ENCODE measurements around the gene MYLK2.

The MYLK2 gene

DNA sequence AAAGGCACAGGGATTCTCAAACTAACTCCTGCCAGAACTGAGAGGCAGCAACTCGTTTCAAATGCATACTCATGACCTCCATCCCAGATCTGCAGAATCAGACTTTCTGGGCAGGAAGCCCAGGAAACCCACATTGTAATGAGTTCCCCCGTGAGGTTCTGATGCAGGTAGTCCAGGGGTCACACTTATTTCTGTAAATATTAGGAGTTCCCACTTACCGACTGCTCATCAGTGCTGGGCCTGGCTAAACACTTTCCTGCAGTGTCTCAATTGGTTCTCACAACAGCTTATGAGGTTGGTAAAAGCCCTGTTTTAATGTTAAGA lies 39.6 kb downstream of the MYLK2 start:
- no peak for DNase-seq

DNA sequence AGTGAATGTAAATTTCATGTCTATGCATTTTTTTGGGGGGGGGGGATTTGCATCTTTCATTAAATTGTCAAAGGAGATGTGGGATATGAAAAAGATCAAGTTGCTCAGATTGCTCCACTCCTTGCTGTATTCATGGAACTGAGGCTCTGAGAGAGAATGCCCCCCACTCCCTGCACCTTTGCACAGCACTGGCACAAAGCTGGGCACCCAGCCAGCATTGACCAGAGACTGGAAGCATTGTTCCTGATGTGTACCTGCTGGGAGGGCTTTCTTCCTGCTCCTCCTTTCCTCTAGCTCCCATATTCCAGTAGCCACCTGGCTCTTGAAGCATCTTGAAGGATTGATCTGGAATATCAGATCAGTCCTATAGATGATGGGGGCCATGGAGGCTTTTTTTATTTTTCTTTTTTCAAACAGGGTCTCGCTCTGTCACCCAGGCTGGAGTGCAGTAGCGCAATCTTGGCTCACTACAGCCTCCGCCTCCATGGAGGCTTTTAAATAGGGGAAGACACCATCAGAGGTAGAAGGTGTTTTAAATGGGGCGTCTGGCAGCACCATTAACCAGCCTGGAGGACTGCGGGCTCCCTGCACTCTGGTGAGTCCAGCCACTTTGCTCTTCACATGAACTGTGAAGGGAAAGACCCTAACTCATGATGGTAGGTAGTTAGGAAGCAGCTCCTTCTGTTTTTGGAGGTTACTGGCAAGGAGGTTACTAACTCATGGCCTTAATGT lies 40.3 kb downstream of the MYLK2 start:
- no peak for DNase-seq

DNA sequence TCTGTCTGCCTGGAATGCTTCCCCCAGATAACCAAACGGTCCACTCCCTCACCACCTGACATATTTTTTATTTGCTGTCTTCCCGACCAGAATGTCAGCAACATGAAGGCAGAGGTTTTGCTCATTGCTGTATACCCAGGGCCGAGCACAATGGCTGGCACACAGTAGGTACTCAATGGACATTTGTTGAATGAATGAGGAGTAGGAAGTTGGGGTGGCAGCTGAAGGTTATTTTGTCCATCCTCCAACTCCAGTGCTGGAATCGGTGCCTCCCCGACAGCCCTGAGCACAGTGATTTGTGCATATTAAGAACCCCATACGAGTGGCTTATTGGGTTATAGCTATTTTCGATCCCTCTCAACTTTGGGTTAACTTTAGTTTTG lies 40.8 kb downstream of the MYLK2 start:
- no peak for DNase-seq

DNA sequence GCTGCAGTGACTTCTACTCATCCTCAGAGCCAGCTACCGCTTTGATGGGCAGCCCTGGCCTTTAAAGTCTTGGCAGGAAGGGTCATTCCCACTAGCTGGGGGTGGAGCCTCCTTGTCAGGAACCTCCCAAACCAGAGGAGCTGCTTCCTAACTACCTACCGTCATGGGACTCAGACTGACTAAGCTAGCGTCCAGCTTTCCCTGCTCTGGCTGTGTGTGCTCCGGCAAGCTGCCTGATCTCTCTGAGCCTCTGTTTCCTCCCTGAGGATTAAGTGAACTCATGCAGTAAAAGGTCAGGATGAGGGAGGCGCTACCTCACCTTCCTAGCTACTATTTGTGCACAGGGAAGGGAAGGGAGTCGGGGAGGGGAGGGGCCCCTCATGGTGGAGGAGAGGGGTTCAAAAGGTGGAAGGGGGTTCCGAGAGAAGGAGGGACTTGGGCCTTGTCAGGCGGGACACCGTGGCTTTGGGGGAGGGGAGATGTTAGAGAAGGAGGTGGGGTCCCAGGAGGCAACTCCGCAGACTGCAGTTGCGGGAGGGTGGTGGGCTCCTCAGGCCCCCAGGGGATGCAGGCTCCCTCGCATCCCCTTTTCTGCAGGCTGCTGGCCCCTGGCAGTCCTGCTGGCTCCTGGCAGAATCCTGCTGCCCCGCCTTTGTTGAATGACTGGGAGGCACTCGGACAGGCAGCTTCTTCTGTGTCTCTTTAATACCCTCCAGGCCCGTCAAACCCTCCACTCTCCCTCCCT lies 41.4 kb downstream of the MYLK2 start:
- DNase-seq = no peak

DNA sequence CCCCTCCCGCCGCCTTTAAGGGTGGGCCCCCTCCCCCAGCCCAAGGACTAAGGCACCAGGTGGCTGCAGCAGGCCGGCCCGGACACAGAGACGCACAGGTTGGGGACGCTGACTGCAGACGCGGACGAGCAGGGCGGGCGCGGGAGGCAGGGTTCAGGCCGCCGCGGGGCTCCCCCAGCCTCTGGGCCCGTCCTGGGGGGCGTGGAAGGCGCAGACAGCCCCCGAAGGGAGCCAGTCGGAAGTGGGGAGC lies 41.9 kb downstream of the MYLK2 start:
- DNase-seq = no peak

DNA sequence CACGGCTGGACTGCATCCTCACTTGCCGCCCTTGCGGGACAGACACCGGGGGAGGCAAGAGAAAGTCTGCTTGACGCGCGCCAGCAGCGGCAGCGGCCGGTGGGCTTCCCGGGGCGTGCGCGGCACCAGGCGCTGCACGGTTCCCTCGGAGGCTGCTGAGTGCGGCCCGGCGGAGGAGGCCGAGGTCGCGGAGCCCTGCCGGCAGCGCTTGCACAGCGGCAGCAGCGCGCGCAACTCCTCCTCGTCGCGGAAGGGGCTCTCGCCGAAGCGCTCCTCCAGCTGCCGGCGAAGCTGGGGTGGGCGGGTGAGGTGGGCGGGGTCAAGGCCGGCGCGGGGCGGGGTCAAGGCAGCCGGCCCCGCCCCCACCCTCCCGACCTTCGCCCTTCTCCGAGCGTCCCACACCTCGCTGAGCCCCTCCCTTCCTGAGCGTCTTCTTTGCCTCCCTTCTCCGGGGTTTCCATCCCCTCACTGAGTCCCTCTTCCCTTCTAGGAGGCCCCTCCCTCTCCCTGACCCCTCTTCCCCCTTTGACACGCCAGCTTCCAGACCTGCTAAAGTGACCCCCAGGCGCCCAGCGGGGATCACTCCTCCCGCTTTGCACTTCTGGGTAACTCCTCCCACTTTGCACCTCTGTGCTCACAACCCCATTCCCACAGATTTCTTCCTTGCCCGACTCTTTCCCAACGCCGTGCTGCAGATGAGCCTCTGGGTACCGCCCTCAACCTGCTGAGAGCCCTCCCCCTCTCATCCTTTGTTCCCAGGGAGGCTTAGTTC lies 42.4 kb downstream of the MYLK2 start:
- DNase-seq = peak; percentile 61

DNA sequence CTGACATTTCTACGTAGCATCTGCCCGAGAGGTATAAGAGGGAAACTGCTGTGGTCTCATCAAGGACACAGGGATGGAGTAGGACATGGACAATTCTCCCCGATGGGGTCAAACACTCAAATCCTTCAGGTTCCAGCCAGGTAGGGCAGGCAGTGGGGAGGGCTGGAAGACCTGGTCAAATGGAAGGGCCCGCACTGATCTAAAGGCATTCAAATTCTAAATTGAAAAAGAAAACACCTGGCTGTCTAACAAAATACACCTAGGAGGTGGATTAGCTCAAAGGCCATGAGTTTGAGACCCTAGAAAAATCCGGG lies 43.0 kb downstream of the MYLK2 start:
- no peak for DNase-seq

DNA sequence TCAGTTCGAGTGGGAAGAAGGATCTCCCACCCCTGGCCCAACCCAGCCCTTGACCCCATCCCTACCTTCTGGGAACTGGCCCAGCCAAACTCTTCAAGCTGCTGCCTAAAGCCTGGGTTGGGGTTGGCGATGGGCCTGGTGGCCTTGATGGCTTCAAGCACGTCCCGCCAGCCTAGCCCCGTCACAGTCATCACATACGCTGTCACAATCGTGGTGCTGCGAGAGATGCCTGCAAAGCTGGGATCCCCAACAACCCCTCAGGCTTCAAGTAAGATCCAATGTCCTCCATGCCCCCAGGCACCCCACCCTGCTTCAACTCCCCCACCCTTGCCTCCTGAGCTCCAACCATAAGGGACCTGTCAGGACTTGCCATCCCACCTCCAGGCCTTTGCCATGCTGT lies 43.4 kb downstream of the MYLK2 start:
- no peak for DNase-seq

DNA sequence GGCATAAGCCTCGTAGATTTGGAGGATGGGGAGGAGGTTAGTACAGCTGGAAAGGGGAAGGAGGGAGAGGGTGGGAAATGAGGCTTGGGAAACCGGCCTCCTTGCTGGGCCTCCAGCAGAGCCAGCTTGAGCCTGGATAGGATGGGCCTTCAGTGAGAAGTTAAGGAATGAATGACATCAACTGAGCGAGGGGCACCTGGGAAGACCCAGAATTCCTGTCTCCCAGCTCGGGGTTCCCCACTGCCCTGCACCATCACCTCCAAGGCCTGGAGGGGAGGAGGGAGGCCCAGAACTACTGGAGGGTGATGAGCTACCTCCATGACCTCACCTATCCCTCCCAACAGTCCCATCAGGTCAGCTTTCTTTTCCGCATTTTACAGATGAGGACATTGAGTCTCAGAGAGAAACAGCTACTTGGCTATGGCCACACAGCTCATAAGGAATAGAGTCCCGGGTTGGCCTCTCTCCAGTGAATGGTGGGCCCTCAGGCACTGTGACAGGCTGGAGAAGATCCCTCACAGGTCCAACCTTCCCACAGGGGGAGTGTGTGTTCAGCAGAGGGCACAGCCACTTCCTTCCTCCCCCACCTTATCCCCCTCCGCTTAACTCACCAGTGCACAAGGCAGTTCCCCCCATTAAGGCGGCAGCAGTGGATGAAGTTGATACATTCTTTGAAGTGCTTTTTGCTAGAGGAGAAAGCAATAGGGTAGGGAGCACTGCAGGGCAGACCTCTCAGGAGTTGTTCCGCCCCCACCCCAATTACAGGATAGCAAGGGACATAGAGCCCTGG lies 44.3 kb downstream of the MYLK2 start:
- DNase-seq = no peak

DNA sequence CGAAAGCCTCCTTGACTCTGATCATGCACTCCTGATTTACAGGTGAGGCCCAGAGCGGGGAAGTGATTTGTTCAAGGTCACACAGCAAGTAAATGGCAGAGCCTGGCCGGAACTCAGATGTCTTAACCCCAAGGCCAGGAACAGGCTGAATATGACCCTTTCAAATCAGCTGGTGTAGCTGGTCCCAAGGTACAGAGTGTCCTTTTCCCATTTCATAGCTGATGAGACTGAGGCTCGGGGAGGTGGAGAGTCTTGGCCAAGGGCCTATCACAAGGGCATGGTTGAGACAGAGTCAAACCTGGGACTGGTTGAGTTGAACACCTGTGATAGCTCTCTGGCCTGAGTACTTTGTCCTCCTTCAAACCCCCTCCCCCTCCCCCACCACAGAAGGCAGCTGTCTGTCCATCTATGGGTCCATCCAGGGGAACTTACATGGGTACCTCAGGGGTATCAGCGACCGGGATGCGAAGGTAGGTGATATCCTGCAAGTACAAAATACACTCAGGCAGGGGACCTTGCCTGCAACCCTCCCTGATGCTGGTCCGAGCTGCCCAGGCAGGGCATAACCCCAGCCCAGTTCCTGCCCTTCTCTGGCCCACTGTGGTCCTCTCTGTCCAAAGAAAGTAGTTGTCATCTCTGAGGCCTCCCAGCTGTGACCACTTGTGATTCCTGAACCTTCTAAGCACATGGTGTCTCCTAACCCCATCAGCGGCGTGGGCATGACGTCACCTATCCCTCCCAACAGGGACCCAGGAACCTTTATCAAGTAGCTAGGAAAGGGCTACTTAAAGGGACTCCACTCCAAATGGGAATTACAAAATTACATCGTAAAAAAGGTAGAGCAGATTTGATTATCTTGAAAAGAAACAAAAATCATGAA lies 45.6 kb downstream of the MYLK2 start:
- no peak for DNase-seq

DNA sequence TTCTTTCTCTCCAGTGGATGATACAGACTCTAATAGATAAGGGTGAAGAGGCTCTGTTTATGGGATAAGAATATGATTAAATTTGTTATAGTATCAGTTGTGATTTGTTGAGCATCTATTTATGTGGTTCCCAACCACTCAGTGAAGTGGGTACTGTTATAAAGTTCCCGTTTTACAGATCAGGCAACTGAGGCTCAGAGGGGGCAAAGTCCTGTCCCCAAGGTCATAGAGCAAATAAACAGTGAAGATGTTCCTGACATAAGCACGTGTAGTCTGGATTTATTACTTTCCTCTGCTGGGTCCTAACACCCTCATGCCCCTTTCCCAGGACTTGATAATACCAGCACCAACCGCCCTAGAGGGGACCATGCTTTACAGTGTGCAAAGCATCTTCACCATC lies 47.1 kb downstream of the MYLK2 start:
- DNase-seq = no peak

DNA sequence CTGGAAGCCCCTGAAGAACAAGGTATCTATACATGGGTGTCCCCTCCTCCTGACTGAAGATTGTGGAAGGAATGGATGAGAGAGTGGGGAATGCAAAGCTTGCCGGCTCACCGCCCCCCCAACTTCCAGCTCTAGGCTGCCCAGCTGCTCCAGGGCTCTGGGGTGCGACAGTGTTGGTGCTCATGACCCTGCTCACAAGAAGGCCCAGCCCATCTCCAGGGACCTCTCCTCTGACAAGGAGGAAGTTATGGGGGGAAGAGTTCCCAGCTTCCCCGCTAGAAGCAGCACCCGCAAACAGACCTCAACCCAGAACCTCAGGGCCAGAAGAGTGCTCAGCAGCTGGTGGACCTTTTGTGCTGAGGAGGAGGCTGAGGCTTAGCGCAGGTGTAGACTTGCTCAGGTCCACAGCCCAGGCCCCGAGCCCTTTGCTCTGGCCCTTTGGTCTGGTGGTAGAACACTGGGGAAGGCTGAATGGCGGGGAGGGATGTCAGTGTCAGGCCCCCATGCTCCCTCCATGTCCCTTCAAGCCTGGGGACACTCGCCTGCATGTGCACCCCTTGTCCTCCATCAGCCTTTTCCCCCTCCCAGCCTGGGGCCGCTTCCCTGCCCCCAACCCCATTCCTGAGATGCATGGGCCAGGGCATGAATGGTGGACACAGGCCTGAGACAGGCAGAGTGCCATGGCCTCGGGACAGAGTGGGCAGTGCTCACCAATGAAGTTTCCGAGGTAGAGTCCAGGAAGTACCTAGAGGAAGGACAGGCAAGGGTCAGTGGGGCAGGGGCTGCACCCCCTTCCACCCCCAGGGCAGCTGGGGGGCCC lies 49.9 kb downstream of the MYLK2 start:
- DNase-seq = no peak

DNA sequence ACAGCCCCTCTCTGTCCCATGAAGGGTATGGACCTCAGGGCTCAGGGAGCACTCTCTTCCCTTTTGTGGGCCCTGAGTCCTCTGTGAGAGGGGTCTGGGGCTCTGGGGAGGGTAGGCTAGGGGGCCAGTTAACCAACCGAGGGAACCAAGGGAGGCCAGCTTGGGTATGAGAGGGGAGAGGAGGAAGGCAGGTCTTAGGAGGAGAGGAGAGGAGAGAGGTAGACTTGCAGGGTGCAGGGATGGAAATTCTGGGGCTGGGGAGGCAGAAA lies 50.5 kb downstream of the MYLK2 start:
- DNase-seq = no peak

DNA sequence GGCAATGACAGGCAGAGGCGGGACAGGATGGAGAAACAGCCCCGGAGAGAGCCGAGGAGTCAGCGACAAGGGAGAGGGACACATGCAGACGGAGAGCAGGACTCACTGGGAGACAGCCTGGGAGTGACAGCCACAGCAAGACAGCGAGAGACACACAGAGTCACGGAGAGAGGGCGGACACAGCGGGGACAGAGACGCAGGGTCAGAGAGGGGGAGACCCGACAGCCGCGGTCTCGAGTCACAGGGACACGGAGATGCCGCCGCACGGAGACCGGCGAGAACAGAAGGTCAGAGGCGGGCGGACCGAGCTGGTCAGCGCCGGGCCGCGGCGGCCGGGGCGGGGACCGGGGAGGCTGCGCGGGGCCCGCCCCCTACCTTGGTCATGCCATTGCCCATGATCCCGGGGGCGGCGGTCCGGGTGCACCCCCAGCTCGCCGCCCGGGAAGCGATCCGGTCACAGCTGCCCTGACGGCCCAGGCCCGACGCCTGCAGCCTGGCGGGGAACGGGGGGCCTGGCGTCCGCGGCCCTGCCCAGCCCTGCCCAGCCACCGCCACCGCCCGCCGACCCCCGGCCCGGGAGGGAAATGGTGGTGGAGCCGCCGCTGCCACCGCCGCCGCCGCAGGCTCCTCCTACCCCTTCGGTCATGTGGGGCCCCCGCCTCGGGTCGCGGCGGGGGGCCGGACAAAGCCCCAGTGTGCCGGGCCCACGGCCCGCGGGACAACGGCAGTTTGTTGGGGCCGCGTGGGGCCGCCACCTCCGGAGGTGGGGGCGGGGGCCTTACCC lies 51.0 kb downstream of the MYLK2 start, which contains the start of the genes DUSP15 and TTLL9:
Gene DUSP15 (minus strand): TSS at position 586 of the 784 bp plus-strand sequence. CDS start 190 bp downstream, at position 396.
Gene TTLL9 (plus strand): TSS at position 693 of the 784 bp plus-strand sequence. CDS start 493 bp downstream, outside the sequence.
- no peak for DNase-seq

DNA sequence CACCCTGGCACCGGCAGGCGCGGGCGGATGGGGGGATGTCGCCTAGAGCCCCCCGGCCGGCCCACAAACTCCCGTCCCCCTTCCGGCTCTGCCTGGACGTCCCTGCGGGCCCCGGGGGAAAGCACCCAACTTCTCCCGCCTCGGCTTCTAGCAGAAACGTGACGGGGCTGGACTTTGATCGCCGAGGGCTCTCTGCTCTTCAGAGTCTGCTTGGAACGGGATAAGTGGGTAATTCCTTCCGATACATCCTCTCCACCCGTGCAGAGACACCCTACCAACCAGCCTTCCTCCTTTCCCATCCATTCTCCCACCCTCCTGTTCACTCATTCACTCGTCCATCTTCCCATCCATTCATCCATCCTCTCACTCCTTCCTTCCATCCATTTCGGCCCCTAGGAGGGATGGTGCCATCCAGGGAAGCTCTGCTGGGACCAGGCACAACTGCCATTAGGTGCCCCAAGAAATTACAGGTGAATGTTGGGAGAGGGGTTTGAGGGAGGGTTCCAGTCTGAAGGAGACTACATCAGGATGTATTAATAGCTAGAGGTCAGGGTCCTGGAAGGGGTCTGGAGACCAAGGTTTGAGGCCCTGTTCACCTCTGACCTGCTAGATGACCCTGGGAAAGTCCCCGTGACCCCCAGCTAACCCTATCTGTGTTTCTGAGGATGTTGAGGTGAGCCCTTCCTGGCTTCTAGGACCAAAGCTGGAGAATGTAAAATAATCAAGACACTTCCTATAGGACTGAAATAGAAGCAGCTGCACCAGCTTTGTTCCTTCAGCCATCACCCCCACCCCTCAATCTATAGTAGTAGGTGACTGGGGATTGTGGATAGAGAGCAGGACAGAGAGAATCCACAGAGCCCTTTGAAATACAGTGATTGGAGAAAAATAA lies 51.8 kb downstream of the MYLK2 start:
- no peak for DNase-seq

DNA sequence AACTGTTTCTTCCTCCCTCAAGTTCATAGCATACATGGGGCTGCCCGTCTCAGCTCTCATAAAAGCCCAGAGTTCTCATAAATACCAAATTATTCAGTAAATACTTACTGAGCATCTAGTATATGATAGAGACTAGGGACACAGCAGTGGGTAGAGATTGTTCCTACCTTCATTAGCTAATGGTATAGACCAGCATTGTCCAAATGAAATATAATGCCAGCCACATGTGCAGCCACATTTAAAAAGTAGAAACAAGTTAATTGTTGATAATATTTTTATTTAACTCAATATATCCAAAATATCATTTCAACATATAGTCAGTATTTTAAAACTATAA lies 52.4 kb downstream of the MYLK2 start:
- no peak for DNase-seq

DNA sequence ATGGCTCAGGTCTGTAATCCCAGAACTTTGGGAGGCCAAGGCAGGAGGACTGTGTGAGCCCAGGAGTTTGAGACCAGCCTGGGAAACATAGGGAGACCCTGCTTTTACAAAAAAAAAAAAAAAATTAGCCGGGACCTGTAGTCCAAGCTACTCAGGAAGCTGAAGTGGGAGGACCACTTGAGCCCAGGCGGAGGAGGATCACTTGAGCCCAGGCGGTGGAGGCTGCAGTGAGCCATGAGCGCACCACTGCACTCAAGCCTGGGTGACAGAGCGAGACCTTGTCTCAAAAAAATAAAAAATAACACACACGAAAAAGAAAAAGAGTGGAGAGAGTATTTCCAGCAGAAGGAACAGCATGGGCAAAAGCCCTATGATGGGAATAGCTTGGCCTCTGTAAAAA lies 53.2 kb downstream of the MYLK2 start:
- no peak for DNase-seq

DNA sequence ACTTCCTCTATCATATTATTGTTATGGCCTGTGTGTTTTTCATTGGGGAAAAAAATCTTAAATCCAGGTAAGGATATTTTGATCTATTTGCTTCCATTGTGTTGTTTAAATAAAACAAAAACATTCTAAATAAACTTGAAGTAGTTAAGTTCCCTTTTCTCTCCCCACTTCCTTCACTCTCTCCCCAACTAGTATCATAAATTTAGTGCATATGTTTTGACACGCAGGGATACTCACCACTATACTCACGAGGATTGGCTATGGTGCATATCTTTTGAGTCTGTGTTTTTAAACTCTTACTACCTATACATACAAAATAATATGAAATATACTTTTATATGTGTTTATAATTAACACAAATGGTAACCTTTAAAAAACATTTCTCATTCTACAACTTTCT lies 56.5 kb downstream of the MYLK2 start:
- no peak for DNase-seq

DNA sequence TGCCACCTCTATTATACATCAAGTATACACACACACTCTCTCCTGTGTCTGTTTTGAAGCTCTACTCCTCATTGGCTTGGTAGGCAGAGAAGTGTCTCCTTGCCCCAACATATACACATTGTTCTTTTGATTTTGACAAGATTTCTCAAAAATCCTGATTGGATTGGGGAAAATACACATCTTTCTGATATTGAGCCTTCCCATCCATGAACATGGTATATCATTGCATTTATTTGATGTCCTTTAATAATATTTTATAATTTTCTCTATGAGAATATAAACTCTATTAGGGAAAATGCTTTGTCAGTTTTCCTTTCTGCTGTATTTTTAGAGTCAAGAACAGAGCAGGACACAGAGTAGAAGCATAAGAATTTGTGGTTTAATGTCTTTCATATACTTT lies 58.5 kb downstream of the MYLK2 start:
- no peak for DNase-seq

Measured in activated CD4-positive, alpha-beta T cell treated with anti-CD3 and anti-CD28 coated beads, Interleukin-2, amount 50 U/mL, for 1 hour (primary cell).